Pancreas (tissue), 10 donors: ENCODE results near the gene CCDC192. TPM values are rescaled to one million over a fixed set of nuclear protein-coding genes. Genes with fewer than 3 reads are reported as not detected.

Experiments
- ATAC-seq, 4 donors: fragments of 200-7000 bp; cut with Tn5 transposase; one replicate each; pipeline versions ENCODE4 v1.8.0 to v1.9.1; 2020; ENCODE audit warnings: mild to moderate bottlenecking in 4 of 4, moderate library complexity in 4 of 4
- DNase-seq, 6 donors: peaks; one replicate each; pipeline ENCODE4 v3.0.0-alpha.2; 2020
- FAIRE-seq: peaks from 2 replicates; lab custom pipeline; 2012; peaks lifted over from hg19 to GRCh38; lab: Jason Lieb, UNC
- H3K27ac ChIP-seq, 4 donors: fragments of 200-600 bp; sonication (generic); 1 replicate in 3 of 4; 2 replicates in 1 of 4; pipeline versions ENCODE4 v1.5.0 to v1.8.0; 2020
- H3K27me3 ChIP-seq, 4 donors: fragments of 200-600 bp; one replicate each; pipeline ENCODE4 v1.8.0; 2021
- H3K36me3 ChIP-seq, 3 donors: fragments of 200-600 bp; sonication (generic) in 1 of 3; one replicate each; pipeline versions ENCODE4 v1.5.0 to v1.8.0; 2020 to 2021
- H3K4me1 ChIP-seq, 3 donors: fragments of 200-600 bp; one replicate each; pipeline ENCODE4 v1.8.0; 2021
- H3K4me3 ChIP-seq, 4 donors: fragments of 200-600 bp; sonication (generic) in 2 of 4; one replicate each; pipeline versions ENCODE4 v1.5.0 to v1.8.0; 2020 to 2021
- H3K9me3 ChIP-seq, 4 donors: fragments of 200-600 bp; one replicate each; pipeline ENCODE4 v1.8.0; 2021
- CTCF ChIP-seq, 4 donors: fragments of 200-600 bp; sonication (generic) in 3 of 4; IDR thresholded peaks; one replicate each; pipeline versions ENCODE4 v1.5.0 to v1.8.0; 2021; ENCODE audit warnings: antibody characterized with exemption in 4 of 4
- WGBS, 2 donors: extraction: QIAGEN DNeasy Blood & Tissue Kit; methylation state at CpG; one replicate each; pipeline ENCODE4 v1.1.7; 2013; 5-methylcytosine and 5-hydroxymethylcytosine counted together
- intact Hi-C, 3 donors: fragments of 100-400 bp; cut with DNase I; formaldehyde crosslinking; loops; one replicate each; pipeline versions ENCODE4 v1.11.1 to v1.14.2; 2022
- polyA plus RNA-seq, 2 donors: library from polyadenylated mRNA; stranded (reverse); fragments of 200-250 nt; gene quantifications; one replicate each; pipeline ENCODE4 v1.2.3, GENCODE V29; 2013
- total RNA-seq, 6 donors: library from RNA; stranded (reverse); fragmentation: NEBNext Ultra II Directional in 4 of 6; extraction: Animal tissue kit (Norgen Biotek cat#: 25700) in 4 of 6; gene quantifications; one replicate each; pipeline versions ENCODE4 v1.2.1 to v1.2.4, GENCODE V29; 2021 to 2023
- donor health status: healthy with polysubstance abuse.
- donor health status: DM: no; HTN: no; CAD: no; lungs with moderate emphysema.
- donor health status: DM: no; HTN: no; CAD: no.
- donor health status: control.
- donor health status: control.
- donor health status: Bipolar disorder and iron deficiency.
- donor health status: DM: yes; HTN: yes; CAD: no.
- donor health status: DM: no; HTN: no; CAD: no.
- donor health status: DM: no; HTN: no; CAD: no.
- donor health status: DM: yes; HTN: yes; CAD: no.

CCDC192 gene
- total and polyA plus RNA-seq, 8 donors = not detected

- no peak for TF ChIP-seq CTCF (IDR thresholded peaks at IDR 0.05)
- WGBS, 2 donors = 80 to 83% methylated on average over 2 of the region's 2 CpGs
- Histone ChIP-seq H3K4me3 (no peak overlapping the region), H3K4me1 (peaks cover 0 to 6% (median 0%) of the 10 kb centered on the region in 3 donors), H3K27ac (no peak overlapping the region), H3K9me3 (no peaks in the 10 kb centered on the region), H3K27me3 (no peaks in the 10 kb centered on the region), H3K36me3 (no peaks in the 10 kb centered on the region)
- no peak for DNase-seq
- peak; percentile 51 for FAIRE-seq
- intact Hi-C loops = no loop called here
- peak in 2 of 4 donors; percentile 53 to 74 for ATAC-seq
Measured at GRCh38 chr5:127839496-127840197, 136.5 kb downstream of the CCDC192 start.

- Histone ChIP-seq H3K4me1 (peaks cover 0 to 6% (median 0%) of the 10 kb centered on the region in 3 donors), H3K27me3 (no peaks in the 10 kb centered on the region), H3K4me3 (no peak overlapping the region), H3K36me3 (no peaks in the 10 kb centered on the region), H3K27ac (no peak overlapping the region), H3K9me3 (no peaks in the 10 kb centered on the region)
- intact Hi-C loops = no loop called here
- no peak for TF ChIP-seq CTCF (IDR thresholded peaks at IDR 0.05)
- WGBS, 2 donors = 30 to 47% methylated on average over 1 of the region's 1 CpG
- FAIRE-seq (no peak), DNase-seq (no peak), ATAC-seq (no peak)
Measured at GRCh38 chr5:127840198-127840524, 137.0 kb downstream of the CCDC192 start.

GRCh38 chr5:127840809-127841208 is 137.6 kb downstream of the CCDC192 start:
- ATAC-seq (no peak), FAIRE-seq (peak; percentile 89), DNase-seq (no peak)
- no peak overlapping the region for H3K27ac ChIP-seq
- no peak for TF ChIP-seq CTCF (IDR thresholded peaks at IDR 0.05)
- no peak overlapping the region for H3K4me3 ChIP-seq
- peaks cover 0 to 6% (median 0%) of the 10 kb centered on the region in 3 donors for H3K4me1 ChIP-seq
- intact Hi-C loops = no loop called here
- H3K9me3 ChIP-seq = no peaks in the 10 kb centered on the region
- no peaks in the 10 kb centered on the region for H3K27me3 ChIP-seq
- H3K36me3 ChIP-seq = no peaks in the 10 kb centered on the region

GRCh38 chr5:127844581-127845021 is 141.4 kb downstream of the CCDC192 start:
- peaks cover 0 to 6% (median 0%) of the 10 kb centered on the region in 3 donors for H3K4me1 ChIP-seq

More at GRCh38 chr5:127844581-127845021, 141.4 kb downstream of the CCDC192 start:
- TF ChIP-seq CTCF (IDR thresholded peaks at IDR 0.05) = no peak
- intact Hi-C loops = no loop called here
- H3K9me3 ChIP-seq = no peaks in the 10 kb centered on the region
- no peaks in the 10 kb centered on the region for H3K36me3 ChIP-seq
- no peak overlapping the region for H3K4me3 ChIP-seq
- no peak for FAIRE-seq
- no peaks in the 10 kb centered on the region for H3K27me3 ChIP-seq
- ATAC-seq = no peak
- 76 to 84% methylated on average over 7 of the region's 7 CpGs for WGBS, 2 donors
- DNase-seq = no peak
- H3K27ac ChIP-seq = no peak overlapping the region
